Endothelial cell of umbilical vein (primary cell): ENCODE measurements around the gene IRF1. TPM values are rescaled to one million over a fixed set of nuclear protein-coding genes. Genes with fewer than 3 reads are reported as not detected.

Source experiments
- BruUV-seq: library from RNA; stranded (reverse); fragments of 400-500 nt; replicated peaks from 2 replicates; lab custom pipeline; 2021; lab: Mats Ljungman, UMichigan
- CTCF ChIA-PET: fragments of 300-600, 350-600 bp; sonication (Branson Sonifier 250); formaldehyde crosslinking; loops from one replicate; lab custom pipeline; 2021; ENCODE audit warnings: antibody characterized with exemption, inconsistent platforms; lab: Charles Lee
- POLR2A ChIA-PET: fragments of 300-600, 350-600 bp; sonication (Branson Sonifier 250); formaldehyde crosslinking; loops from one replicate; lab custom pipeline; 2021; ENCODE audit warnings: antibody characterized with exemption, inconsistent platforms; lab: Charles Lee
- DNase-seq: peaks from one replicate; pipeline ENCODE4 v3.0.0-alpha.2; 2011; ENCODE audit warnings: low read depth, low spot score
- FAIRE-seq: peaks from 2 replicates; lab custom pipeline; 2011; peaks lifted over from hg19 to GRCh38; lab: Jason Lieb, UNC
- H2AFZ ChIP-seq: 2 replicates; pipeline ENCODE4 v1.6.0; 2012; ENCODE audit warnings: low read depth, low read length, control low read depth, inconsistent platforms
- H3K27ac ChIP-seq: 2 replicates; pipeline ENCODE4 v1.5.1; 2011; ENCODE audit warnings: low read depth, mild to moderate bottlenecking, control low read depth, low read length, moderate library complexity; ENCODE audit not compliant: insufficient read depth
- H3K27me3 ChIP-seq, 2 experiments: 2 replicates each; pipeline versions ENCODE4 v1.6.0 to v1.6.1; 2011; ENCODE audit warnings: low read length in 2 of 2, mixed read lengths in 1 of 2; ENCODE audit not compliant: control insufficient read depth in 2 of 2, insufficient read depth in 2 of 2
- H3K36me3 ChIP-seq, 2 experiments: 2 replicates in 1 of 2; 3 replicates in 1 of 2; pipeline ENCODE4 v1.5.1; 2011; ENCODE audit warnings: low read length in 2 of 2, mild to moderate bottlenecking in 1 of 2, moderate library complexity in 1 of 2; ENCODE audit not compliant: control insufficient read depth in 2 of 2, insufficient read depth in 2 of 2; ENCODE audit errors: extremely low read depth in 1 of 2
- H3K4me1 ChIP-seq: 3 replicates; pipeline ENCODE4 v1.5.1; 2011; ENCODE audit warnings: mild to moderate bottlenecking, low read length; ENCODE audit not compliant: control insufficient read depth, insufficient read depth; ENCODE audit errors: extremely low read depth
- H3K4me2 ChIP-seq: 2 replicates; pipeline ENCODE4 v1.6.1; 2011; ENCODE audit warnings: low read length, control low read depth, mixed read lengths; ENCODE audit not compliant: insufficient read depth
- H3K4me3 ChIP-seq, 3 experiments: fragments of 200-600 bp in 1 of 3; sonication (generic), shearing (Covaris generic) in 1 of 3; replicated peaks in 1 of 3; 2 replicates each; pipeline ENCODE4 v1.5.1; 2011 to 2016; ENCODE audit warnings: control low read depth in 3 of 3, low read length in 3 of 3, mild to moderate bottlenecking in 2 of 3, inconsistent platforms in 1 of 3, low read depth in 1 of 3, moderate library complexity in 1 of 3; ENCODE audit not compliant: insufficient read depth in 1 of 3
- H3K79me2 ChIP-seq: 2 replicates; pipeline ENCODE4 v1.6.0; 2012; ENCODE audit warnings: low read length, inconsistent platforms; ENCODE audit not compliant: control insufficient read depth, insufficient read depth
- H3K9ac ChIP-seq: replicated peaks from 2 replicates; pipeline ENCODE3; 2011; ENCODE audit warnings: low read length, control low read depth; ENCODE audit not compliant: insufficient read depth; ENCODE audit errors: extremely low read depth
- H3K9me1 ChIP-seq: replicated peaks from 3 replicates; pipeline ENCODE4 v1.6.0; 2011; ENCODE audit warnings: mild to moderate bottlenecking, low read length; ENCODE audit not compliant: control insufficient read depth, insufficient read depth; ENCODE audit errors: extremely low read depth
- H3K9me3 ChIP-seq: replicated peaks from 2 replicates; pipeline ENCODE4 v1.5.1; 2012; ENCODE audit warnings: low read length, inconsistent platforms; ENCODE audit not compliant: control insufficient read depth, insufficient read depth
- H4K20me1 ChIP-seq: replicated peaks from 2 replicates; pipeline ENCODE3; 2011; ENCODE audit warnings: mild to moderate bottlenecking, low read length; ENCODE audit not compliant: control insufficient read depth, insufficient read depth; ENCODE audit errors: extremely low read depth
- EZH2 ChIP-seq: IDR thresholded peaks from 2 replicates; pipeline ENCODE4 v1.6.1; 2012; ENCODE audit warnings: borderline replicate concordance, low read depth, mild to moderate bottlenecking, moderate library complexity, low read length, inconsistent platforms; ENCODE audit not compliant: severe bottlenecking
- FOS ChIP-seq: IDR thresholded peaks from 2 replicates; pipeline ENCODE4 v1.6.1; 2011; ENCODE audit warnings: mild to moderate bottlenecking, low read length, moderate library complexity, borderline replicate concordance; ENCODE audit not compliant: insufficient read depth
- GATA2 ChIP-seq: IDR thresholded peaks from 2 replicates; pipeline ENCODE4 v1.7.0; 2011; ENCODE audit warnings: low read depth, mild to moderate bottlenecking, moderate library complexity, mixed read lengths, low read length; ENCODE audit not compliant: insufficient read length, insufficient read depth
- JUN ChIP-seq: IDR thresholded peaks from 2 replicates; pipeline ENCODE4 v1.6.1; 2011; ENCODE audit warnings: borderline replicate concordance, low read depth; ENCODE audit not compliant: insufficient read length, insufficient read depth
- MYC ChIP-seq: IDR thresholded peaks from one replicate; pipeline ENCODE4 v1.6.1; 2011; ENCODE audit warnings: mild to moderate bottlenecking, low read depth, low read length
- POLR2A ChIP-seq: IDR thresholded peaks from 2 replicates; pipeline ENCODE4 v1.6.1; 2012; ENCODE audit warnings: low read depth, mild to moderate bottlenecking, control low read depth, low read length
- POLR2AphosphoS5 ChIP-seq: IDR thresholded peaks from 2 replicates; pipeline ENCODE4 v1.6.1; 2012; ENCODE audit warnings: low read depth, mild to moderate bottlenecking, control low read depth, low read length, moderate library complexity; ENCODE audit not compliant: insufficient read depth
- dilution Hi-C: fragments of 300-500 bp; cut with MboI; formaldehyde crosslinking; loops from one replicate; pipeline ENCODE4 v1.15.0; 2019; ENCODE audit warnings: low sequenced_read_pairs; ENCODE audit not compliant: extremely low pct_ligation_motif_present
- intact Hi-C: fragments of 100-400 bp; cut with micrococcal nuclease; formaldehyde crosslinking; loops from one replicate; pipeline ENCODE4 v1.10.0; 2022
- polyA plus RNA-seq, 4 experiments: library from polyadenylated mRNA; depleted of rRNA in 3 of 4; stranded (reverse) in 3 of 4; unstranded in 1 of 4; fragments of >200 nt; gene quantifications; 2 replicates each; pipeline versions ENCODE4 v1.2.1 to v1.2.3, GENCODE V29; 2011 to 2012; ENCODE audit warnings: missing spikeins in 1 of 4
- total RNA-seq: library from RNA; stranded (reverse); gene quantifications from 2 replicates; pipeline ENCODE4 v1.2.3, GENCODE V29; 2021
- TF ChIP-seq, protein P1 (sequence below): IDR thresholded peaks from 2 replicates; pipeline ENCODE4 v1.6.1; 2011; ENCODE audit not compliant: insufficient read depth, insufficient read length
- TF ChIP-seq, protein P2 (sequence below), 2 donors: IDR thresholded peaks; 1 replicate in 1 of 2; 2 replicates in 1 of 2; pipeline ENCODE4 v1.5.1; 2011; ENCODE audit warnings: low read length in 2 of 2, mild to moderate bottlenecking in 2 of 2, moderate library complexity in 2 of 2, control low read depth in 1 of 2, inconsistent platforms in 1 of 2, low read depth in 1 of 2; ENCODE audit not compliant: insufficient read depth in 1 of 2; ENCODE audit errors: extremely low read depth in 1 of 2

IRF1 gene
- total and polyA plus RNA-seq, 2 donors (not counting 3 experiments of a cell fraction or from before 2014, with no cell fraction given), result 12.3 to 28.0 TPM

DNA sequence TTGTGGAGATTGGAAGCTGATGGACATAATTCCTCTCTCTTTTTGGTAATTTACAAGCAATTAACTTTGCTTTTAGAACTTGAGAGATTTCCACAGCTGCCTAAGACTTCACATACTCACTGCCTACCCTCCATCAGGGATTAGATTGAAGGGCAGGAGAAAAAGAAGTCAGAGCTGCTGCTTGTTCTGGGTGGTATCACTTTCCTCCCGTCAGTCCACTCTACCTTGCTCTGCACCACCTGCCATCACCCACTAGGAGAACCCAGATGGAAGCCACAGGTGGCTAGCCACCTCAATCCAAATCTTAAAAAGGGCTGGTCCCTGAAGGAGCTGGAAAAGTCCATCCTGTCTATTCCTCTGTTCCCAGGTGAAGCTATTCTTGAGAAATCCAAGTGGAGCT lies 10.5 kb downstream of the IRF1 start:
- no peak overlapping the region for H3K27ac ChIP-seq
- ChIA-PET CTCF (interaction anchor here (0.7 to 3.7 kb wide), 8 partner anchors 9 to 300 kb away, joined by 3 to 33 read pairs (median 8); partner anchors contain the start of gene IRF1), POLR2A (interaction anchor here (1.4 to 4.2 kb wide), 2 partner anchors 11 to 13 kb away, joined by 4 to 20 read pairs; partner anchors contain the start of gene IRF1)
- H4K20me1 ChIP-seq, result no peaks in the 10 kb centered on the region
- DNase-seq (no peak), FAIRE-seq (no peak)
- TF ChIP-seq MYC, result no peak
- no peak for TF ChIP-seq GATA2
- TF ChIP-seq, protein P1, sequence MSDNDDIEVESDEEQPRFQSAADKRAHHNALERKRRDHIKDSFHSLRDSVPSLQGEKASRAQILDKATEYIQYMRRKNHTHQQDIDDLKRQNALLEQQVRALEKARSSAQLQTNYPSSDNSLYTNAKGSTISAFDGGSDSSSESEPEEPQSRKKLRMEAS, result no peak
- TF ChIP-seq, protein P2, sequence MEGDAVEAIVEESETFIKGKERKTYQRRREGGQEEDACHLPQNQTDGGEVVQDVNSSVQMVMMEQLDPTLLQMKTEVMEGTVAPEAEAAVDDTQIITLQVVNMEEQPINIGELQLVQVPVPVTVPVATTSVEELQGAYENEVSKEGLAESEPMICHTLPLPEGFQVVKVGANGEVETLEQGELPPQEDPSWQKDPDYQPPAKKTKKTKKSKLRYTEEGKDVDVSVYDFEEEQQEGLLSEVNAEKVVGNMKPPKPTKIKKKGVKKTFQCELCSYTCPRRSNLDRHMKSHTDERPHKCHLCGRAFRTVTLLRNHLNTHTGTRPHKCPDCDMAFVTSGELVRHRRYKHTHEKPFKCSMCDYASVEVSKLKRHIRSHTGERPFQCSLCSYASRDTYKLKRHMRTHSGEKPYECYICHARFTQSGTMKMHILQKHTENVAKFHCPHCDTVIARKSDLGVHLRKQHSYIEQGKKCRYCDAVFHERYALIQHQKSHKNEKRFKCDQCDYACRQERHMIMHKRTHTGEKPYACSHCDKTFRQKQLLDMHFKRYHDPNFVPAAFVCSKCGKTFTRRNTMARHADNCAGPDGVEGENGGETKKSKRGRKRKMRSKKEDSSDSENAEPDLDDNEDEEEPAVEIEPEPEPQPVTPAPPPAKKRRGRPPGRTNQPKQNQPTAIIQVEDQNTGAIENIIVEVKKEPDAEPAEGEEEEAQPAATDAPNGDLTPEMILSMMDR (IDR thresholded peaks at IDR 0.05; ENCODE audit: extremely low read depth in 1 of 2, insufficient read depth in 1 of 2, low read depth in 1 of 2, low read length in 2 of 2), result no peak
- no peak for TF ChIP-seq POLR2A
- TF ChIP-seq FOS, result no peak
- no peak for TF ChIP-seq EZH2
- TF ChIP-seq JUN, result no peak
- TF ChIP-seq POLR2AphosphoS5, result no peak
- intact Hi-C loops, result no loop called here
- no peak overlapping the region for H3K9ac ChIP-seq
- no peaks in the 10 kb centered on the region for H3K79me2 ChIP-seq
- H3K27me3 ChIP-seq, result no peaks in the 10 kb centered on the region
- BruUV-seq, result no TSS peak
- H3K9me3 ChIP-seq, result no peaks in the 10 kb centered on the region
- no peak overlapping the region for H2AFZ ChIP-seq
- H3K36me3 ChIP-seq, result peaks cover 3 to 16% of the 10 kb centered on the region in 2 experiments
- no peak overlapping the region for H3K4me3 ChIP-seq
- no peaks in the 10 kb centered on the region for H3K4me1 ChIP-seq
- no peaks in the 10 kb centered on the region for H3K9me1 ChIP-seq
- H3K4me2 ChIP-seq, result no peak overlapping the region
- dilution Hi-C loops, result no loop called here
